Stimulated activated CD4-positive, alpha-beta T cell treated with anti-CD3 and anti-CD28 coated beads, Interleukin-15, amount 100 ng/mL, for 48 hours (primary cell): ENCODE measurements around the gene HS6ST3.

Experiments used
- DNase-seq, 2 donors: peaks; one replicate each; pipeline ENCODE4 v3.0.0-alpha.2; 2020; ENCODE audit warnings: low read depth in 2 of 2

HS6ST3 gene

DNA sequence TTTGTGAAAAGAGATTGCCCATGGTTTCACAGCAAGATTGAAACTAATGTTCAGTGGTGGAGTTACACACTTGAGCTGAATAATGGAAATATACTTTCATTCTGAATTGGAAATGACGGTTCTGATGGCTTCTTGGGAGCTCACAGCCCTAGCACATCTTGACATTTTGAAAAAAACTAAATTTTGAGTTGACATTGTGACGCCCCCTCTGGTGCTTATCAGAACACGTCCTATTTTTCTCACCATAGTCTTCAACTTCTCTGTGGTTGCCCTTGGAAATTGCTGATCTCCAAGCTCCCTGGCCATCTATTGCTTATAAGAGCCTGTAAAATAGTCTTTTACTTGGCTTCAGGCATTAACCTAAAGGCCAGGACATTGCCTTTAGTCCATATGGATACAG, 702.3 kb downstream of the HS6ST3 start:
- no peak for DNase-seq

DNA sequence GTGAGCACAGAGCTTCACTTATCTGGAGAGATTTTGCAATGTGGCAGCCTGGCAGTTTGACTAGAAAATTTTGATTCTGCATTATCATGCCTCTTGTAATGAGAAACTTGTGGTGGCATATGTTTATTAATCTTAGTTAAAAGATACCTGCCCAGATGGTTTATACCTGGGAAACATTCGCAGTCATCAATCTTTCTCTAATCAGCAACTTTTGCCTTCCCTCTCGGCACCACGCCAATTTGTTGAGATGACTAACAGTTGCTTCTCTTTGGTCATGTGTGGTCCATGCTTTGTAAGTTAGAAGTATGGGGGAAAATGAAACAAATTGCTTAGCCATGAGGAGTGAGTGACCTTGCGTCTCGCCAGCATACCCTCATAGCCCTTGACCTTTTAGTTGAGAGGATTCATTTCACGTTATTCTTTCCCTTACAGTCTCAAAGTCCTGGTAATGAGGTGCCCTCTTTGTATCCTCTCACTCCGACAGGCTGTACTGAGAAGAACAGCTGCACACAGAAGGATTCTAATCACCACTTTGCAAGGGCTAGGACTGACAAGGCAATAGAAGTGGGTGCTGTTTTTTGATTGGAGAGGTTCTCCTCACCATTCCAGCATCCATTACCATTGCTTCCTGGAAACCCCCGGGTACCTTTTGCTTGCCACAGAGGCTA, 703.0 kb downstream of the HS6ST3 start:
- DNase-seq: no peak

DNA sequence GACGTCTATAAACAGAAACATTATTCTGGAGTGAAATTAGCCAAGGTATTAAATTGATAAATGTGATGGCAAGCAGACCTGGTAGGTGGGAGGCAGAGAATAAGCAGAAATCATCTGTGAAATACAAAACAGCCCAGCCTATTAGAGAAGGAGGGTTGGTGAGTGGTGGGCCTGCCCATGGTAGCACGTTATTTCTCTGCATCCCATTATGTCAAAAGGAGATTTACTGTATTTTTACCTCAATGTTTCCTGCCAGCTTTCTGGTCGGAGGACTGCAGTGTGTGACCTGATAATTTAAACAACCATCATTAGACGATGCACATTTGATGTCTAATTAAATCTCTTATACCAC, 703.5 kb downstream of the HS6ST3 start:
- DNase-seq: no peak

DNA sequence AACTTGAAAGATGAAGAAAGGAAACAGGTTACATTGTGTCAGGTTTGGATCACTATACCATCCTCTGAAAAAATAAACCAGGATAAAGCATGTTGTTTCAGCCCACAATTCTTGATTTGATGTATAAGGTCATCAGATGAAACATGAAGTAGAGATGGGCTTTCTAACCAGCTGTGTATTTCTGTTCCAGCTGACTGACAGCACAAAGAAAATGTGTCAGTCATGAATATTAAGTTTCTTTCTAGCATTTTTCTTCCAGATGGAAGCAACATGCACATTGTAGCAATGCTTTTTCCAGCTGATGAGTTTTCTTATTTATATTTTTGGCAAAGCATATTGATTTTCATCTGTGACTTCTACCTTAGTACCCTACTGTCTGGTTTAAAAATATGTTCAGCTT, 704.8 kb downstream of the HS6ST3 start:
- DNase-seq: no peak

DNA sequence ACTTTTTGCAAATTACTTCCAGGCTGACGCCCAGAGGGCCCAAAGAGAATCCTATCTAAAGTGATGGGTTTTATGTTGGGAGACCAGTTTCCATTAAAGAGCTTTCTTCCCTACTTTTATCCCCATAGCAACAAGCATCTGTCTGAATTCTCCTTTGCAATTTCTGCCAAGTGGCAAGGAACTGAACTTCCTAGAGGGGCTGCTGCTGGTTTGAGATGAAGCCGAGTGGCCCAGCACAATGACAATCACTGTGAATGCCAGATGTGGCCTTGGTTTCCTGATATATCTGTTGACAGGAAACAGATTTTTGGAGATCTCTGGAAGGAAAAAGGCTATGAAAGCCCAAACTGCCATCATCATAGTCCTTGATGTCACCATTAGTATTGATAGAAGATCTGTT, 705.8 kb downstream of the HS6ST3 start:
- DNase-seq: no peak

DNA sequence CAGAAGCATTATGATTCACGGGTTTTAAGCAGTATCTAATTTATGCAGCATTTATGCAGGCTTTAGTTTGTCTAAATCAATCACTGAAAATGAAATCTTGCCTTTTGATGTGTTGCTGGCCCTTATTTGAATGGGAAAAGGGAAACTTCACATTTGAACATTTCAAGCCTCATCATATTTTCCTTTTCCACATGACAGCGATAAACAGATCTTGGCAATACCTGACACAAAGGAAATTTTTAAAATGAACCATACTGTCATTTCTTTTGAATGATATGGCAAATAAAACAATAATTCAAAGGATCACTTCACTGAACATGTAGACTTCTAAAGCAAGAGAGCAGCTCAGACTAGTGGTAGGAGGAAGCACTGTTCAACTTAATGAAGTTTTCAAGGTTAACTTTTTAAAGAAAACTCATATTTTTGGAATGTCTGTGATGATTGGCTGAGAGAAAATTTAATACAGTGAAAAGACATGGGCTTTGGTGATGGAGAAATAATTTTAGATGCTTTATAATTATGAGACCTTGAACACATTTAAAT, 706.3 kb downstream of the HS6ST3 start:
- no peak for DNase-seq

DNA sequence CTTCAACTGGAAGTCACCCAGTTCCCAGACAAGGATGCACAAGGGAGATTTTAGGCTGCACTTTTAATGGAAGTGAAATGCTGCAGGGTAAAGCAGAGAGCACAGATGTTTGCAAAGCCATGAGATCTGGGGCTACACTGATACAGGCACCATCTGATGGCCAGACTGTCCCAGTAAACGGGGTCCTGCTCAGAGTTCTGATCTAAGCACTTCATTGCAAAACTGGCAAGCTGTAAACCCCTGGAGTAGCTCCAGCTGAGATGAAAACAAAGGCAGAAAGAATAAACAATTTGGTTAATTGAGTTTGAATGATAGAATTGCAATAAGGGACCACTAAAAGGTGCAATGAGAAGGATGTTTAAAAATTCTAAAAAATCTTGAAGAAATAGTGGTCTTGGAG, 707.2 kb downstream of the HS6ST3 start:
- DNase-seq: no peak

DNA sequence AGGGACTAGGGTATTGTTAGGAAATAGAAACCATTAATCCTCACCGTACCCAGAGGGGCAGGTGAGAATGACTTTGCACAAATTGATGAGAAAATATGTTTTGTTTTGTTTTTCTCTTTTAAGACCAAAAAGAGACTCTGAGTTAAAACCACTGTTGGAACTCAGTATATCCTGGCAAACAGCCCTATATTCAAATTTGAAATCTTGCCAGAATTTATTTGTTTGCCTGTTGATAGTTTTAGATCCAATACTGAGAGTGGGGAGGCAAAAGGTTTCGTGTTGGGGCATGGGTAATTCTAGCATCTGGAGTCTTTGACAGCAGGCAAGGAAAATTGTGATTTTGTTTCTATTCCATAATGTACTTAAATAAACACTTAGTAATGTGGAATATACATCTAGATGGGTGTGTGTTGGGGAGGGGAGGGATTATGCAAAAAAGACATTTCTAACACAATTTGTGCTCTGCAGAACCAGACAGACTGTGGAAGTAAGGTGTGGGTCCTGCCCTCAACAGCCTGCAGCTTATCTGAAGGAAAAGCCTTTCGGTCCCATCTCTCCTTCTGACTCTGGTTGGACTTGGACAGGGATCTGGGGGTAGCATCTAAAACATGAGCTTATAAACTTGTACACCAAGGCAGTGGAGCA, 713.7 kb downstream of the HS6ST3 start:
- DNase-seq: no peak

DNA sequence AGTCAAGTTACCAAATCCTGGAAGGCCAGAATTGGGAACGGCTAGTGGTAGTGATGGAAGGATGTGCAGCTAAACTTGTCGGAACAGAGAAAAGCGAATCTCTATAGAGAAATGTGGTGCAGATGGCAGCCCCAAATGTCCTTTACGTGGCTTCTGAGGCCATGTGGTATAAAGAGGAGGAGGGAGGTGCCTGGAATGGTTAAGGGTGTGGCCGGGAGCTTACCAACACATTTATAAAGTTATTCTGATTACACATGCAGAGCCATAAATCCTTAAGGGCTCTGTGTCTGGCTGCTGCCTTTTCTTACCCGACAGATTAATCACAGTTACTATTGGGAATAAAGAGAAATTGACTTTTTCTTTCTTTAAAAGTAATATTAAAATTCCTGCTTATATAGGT, 714.3 kb downstream of the HS6ST3 start:
- no peak for DNase-seq

DNA sequence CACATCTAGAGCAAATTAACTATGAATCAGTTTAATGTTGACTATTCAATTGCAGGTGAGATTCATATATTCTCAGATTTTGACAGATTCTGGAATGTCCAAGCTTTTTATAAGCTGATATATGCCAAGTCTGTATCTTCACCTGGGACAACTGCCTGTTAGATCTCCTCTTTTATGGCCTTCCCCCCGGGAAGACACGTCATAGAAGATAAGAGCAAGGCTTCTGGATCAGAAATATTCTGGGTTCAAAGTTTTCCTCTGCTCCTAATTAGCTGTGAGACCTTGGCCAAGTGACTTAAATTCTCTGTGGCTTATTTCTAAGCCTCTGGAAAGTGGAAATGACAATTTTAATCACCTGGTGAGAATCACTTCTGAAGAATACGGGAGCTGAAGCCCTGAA, 716.8 kb downstream of the HS6ST3 start:
- no peak for DNase-seq

DNA sequence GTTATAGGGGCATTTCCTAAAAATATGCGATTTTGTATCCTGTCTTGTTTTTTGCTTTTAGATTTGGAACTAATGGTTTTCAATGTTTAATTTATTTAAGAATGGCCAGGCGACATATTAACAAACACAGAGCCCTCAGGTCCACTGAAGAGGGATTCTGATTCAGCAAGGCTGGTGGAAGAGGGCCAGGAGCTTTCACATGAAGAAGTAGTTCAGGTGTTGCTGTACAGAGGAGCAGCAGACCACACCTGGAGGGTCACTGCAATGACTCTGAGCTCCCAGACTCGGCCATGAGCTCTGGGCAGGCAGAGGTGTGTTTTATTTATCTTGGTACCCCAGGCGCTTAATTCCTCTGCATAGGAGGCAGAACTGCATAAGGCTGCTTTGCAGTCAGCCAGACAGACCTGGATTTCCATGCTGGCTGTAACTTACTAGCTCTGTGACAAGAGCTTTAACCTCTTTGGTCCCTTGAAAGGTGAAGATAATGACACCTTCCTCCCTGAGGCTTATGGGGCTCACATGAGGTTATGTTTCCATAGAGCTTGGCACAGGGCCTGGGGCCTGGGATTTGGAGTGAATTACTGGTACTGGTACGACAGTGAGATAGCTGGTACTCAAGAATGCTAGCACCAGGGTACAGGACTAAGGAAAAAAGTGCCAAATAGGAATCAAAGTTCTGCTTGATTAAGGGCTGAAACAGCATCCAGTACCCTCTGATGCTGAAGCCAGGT, 719.6 kb downstream of the HS6ST3 start:
- DNase-seq: no peak

DNA sequence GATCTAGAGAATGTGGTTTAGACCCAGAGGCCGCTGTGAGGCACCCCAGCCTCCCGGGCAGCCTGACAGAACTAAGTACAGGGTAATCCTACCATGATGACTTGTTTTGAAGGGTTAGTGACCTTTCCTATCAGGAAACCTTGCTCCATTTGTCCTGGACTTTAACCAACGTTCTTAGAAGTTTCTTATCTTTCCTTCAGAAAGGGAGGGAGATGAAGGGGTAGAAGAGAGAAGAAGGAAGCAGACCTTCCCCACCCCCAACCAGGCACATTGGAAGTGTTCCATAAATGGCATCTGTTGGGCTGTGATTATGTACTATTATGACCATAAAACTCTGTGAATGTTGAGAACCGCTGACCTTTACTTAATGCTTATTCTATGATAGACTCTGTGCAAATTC, 720.2 kb downstream of the HS6ST3 start:
- no peak for DNase-seq

DNA sequence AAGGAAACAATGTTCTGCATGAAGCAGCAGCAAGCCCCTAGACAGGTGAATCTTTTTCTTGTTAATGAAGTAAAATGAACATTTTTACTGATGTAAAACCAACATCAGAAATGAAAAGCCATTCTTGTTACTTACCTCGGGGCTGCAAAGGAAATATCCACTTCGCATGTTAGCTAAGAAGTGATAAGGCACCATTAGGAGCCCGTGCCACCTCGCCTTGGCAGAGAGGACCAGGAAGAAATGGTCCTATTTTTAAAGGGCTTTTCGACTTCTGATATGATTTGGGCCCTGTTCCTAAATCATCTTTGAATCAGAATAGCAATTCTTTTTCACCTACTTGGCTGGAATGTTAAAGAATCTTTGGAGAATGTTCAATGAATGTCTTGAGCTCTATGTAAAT, 721.1 kb downstream of the HS6ST3 start:
- DNase-seq: no peak

DNA sequence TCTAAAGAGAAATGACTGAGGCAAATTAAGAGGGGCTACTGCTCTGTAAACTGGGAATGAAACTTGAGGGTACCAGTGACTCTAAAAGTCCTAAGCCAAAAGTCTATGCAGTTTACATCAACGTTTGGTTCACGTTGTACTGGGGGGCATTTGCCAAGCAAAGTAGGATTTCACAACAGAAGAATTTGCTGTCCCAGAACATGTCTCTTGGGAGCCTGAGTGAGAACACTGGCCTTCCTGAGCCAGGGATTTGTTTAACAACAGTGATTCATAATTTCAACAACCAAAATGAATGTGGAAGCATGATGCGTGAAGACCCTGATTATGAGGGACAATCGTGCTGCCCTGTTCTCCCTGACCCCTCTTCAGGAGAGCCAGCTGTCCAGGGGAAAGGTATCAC, 726.4 kb downstream of the HS6ST3 start:
- no peak for DNase-seq

DNA sequence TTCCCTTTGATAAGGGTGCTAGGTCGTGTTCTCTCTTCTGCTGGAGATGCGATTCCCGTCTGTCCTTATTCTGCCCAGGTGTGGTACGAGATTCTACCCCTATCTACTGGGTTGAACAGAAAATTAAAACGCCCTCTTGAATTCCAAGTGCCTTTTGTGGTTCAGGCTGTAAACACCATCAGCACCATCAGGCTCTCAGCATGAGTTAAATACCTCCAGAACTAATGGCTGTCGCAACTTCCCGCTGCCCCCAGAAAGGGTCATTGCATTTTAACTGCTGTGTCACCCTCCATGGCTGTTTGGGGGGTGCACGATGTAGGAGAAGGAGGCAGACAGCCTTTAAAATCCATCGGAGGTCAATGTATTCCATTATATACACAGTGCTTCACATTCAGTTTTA, 727.0 kb downstream of the HS6ST3 start:
- no peak for DNase-seq

DNA sequence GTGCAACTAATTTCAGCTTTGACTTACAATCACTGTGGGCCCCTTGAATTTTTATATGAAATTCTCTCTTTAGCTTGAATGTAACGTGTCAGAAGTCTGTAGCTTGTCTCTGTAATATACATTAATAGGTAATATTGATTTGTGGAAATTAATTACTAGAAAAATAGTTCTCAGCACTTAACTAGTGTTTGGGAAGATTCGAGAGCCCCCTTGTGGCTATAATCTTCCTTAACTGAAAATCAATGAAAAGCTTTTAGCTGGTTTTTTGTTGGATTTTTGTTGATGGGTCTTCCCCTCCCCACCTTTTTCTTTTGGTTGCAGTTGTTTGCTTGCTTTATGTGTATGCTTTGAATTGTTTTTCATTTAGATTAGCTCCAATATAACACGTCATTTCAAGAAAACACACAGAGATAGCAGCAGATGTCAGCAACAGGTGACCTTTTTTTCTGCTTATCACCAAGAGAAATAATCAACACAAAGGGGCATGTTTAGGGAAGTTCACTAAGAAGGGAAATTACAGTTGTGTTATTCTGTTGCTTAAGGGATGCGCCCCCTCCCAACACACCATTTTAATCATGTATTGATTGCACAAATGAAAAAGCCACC, 727.5 kb downstream of the HS6ST3 start:
- no peak for DNase-seq

DNA sequence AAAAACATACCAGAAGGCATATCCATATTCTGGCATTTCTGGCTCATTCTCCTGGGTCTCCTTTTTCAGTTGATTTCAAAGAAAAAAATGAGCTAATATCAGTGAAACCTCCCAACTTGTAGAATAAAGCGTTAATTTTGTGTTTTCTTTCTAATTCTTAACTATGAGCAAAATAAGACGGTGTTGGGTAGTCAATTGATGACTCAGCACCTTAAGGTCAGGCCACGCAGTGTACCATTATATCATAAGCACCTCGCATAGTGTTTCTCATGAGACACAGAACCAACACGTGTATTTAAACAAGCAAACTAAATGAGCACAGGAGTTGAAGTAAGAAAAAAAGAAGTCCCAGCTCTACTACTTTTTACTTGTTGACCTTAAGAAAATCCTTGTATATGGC, 729.5 kb downstream of the HS6ST3 start:
- DNase-seq: no peak

DNA sequence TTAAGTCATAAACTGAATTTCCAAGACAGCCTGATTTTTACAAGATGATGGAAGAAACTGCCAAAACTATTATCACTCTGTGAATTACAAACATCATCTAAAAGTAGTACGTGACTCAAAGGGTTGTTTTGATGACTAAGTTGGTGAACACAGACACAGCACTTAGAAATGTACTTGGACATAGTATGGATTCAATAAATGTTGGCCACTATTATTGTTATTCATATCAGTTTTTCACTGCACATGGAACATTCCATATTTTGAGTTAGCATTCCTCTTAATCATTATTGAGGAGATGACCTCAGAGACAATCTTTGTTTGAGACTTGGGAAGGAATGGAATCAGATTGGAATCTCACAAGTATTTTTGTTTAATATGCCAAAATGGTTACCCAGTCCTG, 731.5 kb downstream of the HS6ST3 start:
- no peak for DNase-seq

DNA sequence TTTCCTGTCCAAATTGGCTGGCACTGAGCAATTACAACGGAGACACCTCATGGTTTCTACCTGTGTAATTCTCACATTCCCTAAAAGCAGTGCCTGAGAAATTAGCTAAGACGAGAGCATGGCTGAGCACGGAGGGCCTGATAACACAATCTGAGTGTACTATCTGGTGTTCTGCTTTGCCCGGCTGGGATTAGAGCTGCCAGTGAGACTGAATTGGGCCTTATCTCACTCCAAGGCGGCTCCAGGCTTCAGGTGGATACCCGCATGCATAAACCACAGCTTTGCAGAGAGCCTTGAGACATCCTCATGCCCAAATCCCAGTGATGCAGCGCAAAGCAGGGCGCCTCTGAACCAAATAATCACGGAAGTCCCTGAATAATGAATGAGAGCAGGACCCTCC, 732.1 kb downstream of the HS6ST3 start:
- no peak for DNase-seq

DNA sequence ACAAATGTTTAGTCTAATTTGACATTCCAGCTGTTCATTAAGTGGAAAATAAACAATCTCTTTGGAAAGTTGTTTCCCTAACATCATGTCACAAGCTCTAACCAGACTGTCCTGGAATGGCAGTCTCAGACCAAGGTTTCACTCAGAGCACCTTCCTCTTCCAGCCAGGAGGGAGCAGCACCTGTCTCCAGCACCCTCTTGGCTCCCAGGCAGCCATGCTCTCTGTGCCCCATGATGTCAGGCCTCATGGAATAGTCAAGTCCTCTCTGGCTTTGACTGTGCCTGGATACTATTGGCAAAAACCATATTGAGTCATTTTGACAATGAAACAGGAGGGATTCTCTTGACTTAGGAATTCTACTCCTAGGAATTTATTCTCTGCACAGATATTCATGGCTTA, 733.0 kb downstream of the HS6ST3 start:
- DNase-seq: no peak

DNA sequence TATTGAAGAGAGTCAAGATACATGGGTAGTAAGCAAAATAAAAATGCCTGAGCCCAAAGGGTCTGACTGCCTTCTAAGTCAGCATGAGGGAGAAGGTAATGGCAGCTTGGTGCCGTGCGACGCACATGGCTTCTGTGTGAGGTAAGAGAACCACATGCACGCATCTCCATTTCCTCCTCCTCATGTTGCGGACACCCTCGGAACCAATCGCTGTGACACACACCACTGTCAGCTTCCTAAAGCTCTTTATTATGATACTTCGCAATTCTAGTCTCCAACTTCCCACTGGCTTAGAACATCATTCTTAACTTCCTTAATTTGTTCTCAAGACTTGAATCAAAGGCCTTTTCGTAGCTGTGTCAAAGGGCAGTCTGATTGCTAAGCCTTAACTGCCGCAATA, 734.2 kb downstream of the HS6ST3 start:
- no peak for DNase-seq

DNA sequence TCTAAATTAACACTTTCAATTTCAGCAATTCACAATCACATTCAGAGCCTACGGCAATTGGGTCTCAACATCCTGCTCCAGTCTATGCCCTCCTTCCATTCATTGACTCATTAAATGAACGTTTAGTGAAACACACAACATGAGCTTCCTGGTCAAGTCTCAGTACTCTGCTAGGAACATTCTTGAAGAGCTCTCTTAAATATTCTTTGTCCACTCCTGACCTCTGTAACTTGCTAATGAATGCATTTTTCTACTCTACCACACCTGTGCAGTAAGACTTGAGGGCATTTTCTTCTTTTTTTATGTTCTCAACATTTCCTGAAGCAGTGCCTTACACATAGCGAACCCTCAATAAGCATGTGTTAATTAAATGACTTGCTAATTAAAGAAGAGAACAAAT, 735.7 kb downstream of the HS6ST3 start:
- no peak for DNase-seq

DNA sequence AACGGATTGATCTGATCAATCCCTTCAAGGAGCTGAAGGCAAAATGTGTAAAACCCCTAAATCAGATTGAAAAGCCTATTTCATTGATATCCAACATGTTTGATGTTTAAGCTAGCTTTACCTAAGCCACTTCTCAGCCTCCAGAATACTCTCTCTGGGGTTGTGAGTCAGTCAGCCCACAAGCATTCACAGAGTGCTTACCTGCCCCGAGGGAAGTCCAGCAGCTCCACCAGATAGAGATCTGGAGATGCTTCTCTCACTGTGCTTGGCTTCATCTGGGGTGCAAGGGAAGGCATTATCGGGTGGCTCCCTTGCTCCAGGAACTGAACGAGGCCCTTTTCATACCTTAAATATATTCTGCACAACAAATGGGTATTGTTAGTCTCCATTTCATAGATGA, 744.7 kb downstream of the HS6ST3 start:
- DNase-seq: no peak
